HG03108 (cell line): ENCODE results near the gene ZNF277.
A peak's percentile ranks its signal among the peaks of the same experiment; 100 is the strongest.

Experiments used
- ATAC-seq: cut with Tn5 transposase; IDR thresholded peaks from one replicate; pipeline ENCODE4 v1.9.1; 2021; ENCODE audit warnings: moderate library complexity; ENCODE audit not compliant: unreplicated experiment

Gene ZNF277

GRCh38 chr7:112184455-112184854 lies 22.0 kb upstream of the ZNF277 start:
- no peak for ATAC-seq

- ATAC-seq, result no peak
Observed at GRCh38 chr7:112185005-112185834, 21.3 kb upstream of the ZNF277 start.

- ATAC-seq, result no peak
Observed at GRCh38 chr7:112186300-112186699, 20.2 kb upstream of the ZNF277 start.

GRCh38 chr7:112188257-112188656 lies 18.2 kb upstream of the ZNF277 start:
- ATAC-seq, result no peak

- ATAC-seq, result no peak
Observed at GRCh38 chr7:112189691-112190090, 16.8 kb upstream of the ZNF277 start.

GRCh38 chr7:112190120-112190519 lies 16.4 kb upstream of the ZNF277 start:
- no peak for ATAC-seq

GRCh38 chr7:112192236-112193154 lies 14.0 kb upstream of the ZNF277 start:
- no peak for ATAC-seq

GRCh38 chr7:112193915-112194502 lies 12.5 kb upstream of the ZNF277 start:
- ATAC-seq, result no peak

- ATAC-seq, result no peak
Observed at GRCh38 chr7:112195717-112196116, 10.8 kb upstream of the ZNF277 start.

GRCh38 chr7:112197322-112197721 lies 9.2 kb upstream of the ZNF277 start:
- ATAC-seq, result no peak

GRCh38 chr7:112199035-112199655 lies 7.3 kb upstream of the ZNF277 start:
- ATAC-seq, result no peak

- ATAC-seq, result no peak
Observed at GRCh38 chr7:112199672-112200071, 6.8 kb upstream of the ZNF277 start.

- no peak for ATAC-seq
Observed at GRCh38 chr7:112201411-112201810, 5.1 kb upstream of the ZNF277 start.

GRCh38 chr7:112201839-112202238 lies 4.7 kb upstream of the ZNF277 start:
- ATAC-seq, result no peak

GRCh38 chr7:112202816-112203215 lies 3.7 kb upstream of the ZNF277 start:
- ATAC-seq, result no peak

- ATAC-seq, result no peak
Observed at GRCh38 chr7:112203365-112203739, 3.1 kb upstream of the ZNF277 start.

- ATAC-seq, result no peak
Observed at GRCh38 chr7:112204499-112205342, 1.8 kb upstream of the ZNF277 start.

- peak; percentile 1 for ATAC-seq
Observed at GRCh38 chr7:112205343-112206237, 905 bp upstream of the ZNF277 start.

- no peak for ATAC-seq
Observed at GRCh38 chr7:112206991-112207592, 597 bp downstream of the ZNF277 start.
